Mesodermal cell (in vitro differentiated cells): Measurements from ENCODE around the gene COQ10B. TPM values are rescaled to one million over a fixed set of nuclear protein-coding genes. Genes with fewer than 3 reads are reported as not detected.

ENCODE experiments used
- H3K27ac ChIP-seq: 2 replicates; pipeline ENCODE4 v1.7.0; 2013; ENCODE audit warnings: mild to moderate bottlenecking, low read depth, low read length, moderate library complexity; ENCODE audit not compliant: severe bottlenecking
- H3K36me3 ChIP-seq: 2 replicates; pipeline ENCODE4 v1.7.1; 2013; ENCODE audit warnings: mild to moderate bottlenecking, low read length, moderate library complexity; ENCODE audit not compliant: control insufficient read depth, insufficient read depth
- H3K4me1 ChIP-seq: one replicate; pipeline ENCODE4 v1.7.1; 2013; ENCODE audit warnings: mild to moderate bottlenecking, low read length; ENCODE audit not compliant: insufficient read depth, control insufficient read depth, poor library complexity, severe bottlenecking
- H3K4me3 ChIP-seq: 2 replicates; pipeline ENCODE4 v1.7.0; 2013; ENCODE audit warnings: low read length, control low read depth, mild to moderate bottlenecking; ENCODE audit not compliant: insufficient read depth, poor library complexity, severe bottlenecking; ENCODE audit errors: extremely low read depth
- H3K9me3 ChIP-seq: 2 replicates; pipeline ENCODE4 v1.7.1; 2013; ENCODE audit warnings: mild to moderate bottlenecking, low read length, moderate library complexity; ENCODE audit not compliant: control insufficient read depth
- WGBS, 2 experiments: methylation state at CpG; one replicate each; pipeline ENCODE4 v1.1.5; 2013; ENCODE audit warnings: missing lambda C conversion rate in 2 of 2; ENCODE audit not compliant: insufficient coverage in 2 of 2; 5-methylcytosine and 5-hydroxymethylcytosine counted together
- polyA plus RNA-seq, 2 experiments: library from polyadenylated mRNA; stranded (reverse); fragments of 50-300 nt; gene quantifications; one replicate each; pipeline ENCODE4 v1.2.3, GENCODE V29; 2013

COQ10B gene
- 28.9 TPM for polyA plus RNA-seq (2013, experiment 1 of 2)
- 28.0 TPM for polyA plus RNA-seq (2013, experiment 2 of 2)

DNA sequence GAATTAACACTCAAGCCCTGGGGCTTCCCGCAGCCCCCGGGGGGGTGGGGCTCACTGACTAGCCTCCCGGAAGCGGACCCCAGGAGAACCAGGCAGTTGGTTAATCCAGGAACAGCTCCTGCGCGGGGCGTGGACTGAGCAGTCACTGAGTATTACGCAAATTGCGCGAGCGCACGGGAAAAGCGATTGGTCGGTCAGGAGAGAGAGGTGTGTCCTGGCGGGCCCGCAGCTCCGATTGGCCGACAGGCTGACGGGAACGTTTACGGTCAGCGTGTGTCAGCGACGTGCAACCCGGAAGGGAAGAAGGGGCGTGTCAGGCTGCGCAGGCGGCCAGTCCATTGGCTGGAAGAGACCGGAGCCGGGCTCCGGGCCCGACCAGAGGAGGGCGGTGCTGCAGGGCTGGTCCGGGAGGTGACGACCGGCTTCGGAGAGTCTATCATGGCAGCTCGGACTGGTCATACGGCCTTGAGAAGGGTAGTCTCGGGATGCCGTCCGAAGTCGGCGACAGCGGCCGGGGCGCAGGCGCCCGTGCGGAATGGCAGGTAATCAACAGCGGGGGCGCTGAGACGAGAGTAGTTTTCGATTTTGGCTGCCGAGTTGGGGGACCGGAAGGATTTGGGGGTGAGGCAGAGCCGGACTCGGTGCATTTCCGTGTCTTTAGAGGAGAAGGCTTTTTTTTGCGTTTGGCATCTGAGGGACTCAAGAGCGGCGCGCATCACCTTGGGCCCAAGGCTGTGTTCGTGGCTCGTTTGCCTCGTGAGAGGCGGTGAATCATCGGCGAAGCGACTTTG lies at the start of gene COQ10B:
Gene COQ10B (plus strand): TSS at position 430 of the 791 bp plus-strand sequence. CDS start 9 bp downstream, at position 439.
- WGBS, 2 experiments = 0% methylated on average over 56 to 70 of the region's 70 CpGs

DNA sequence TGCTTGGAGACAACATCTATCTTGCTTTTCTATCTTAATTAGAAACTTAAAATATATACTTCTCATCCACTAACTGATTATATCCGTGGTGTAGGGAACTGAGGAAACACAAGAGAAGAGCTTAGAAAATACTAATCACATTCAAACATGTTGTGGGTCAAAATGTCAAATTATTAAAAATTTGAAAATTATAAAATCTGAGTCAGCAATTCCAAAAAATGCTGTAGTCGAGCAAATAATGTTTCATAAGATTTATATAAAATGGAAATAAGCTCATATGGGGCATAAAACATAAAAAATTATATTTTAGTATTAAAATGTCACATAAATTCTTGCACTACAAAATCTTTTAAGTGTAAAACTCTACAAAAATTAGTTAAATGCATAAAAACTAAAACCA lies 47.8 kb upstream of the COQ10B start:
- H3K36me3 ChIP-seq = peaks cover 95% of the 10 kb centered on the region

More for the DNA sequence above, at the start of gene COQ10B:
- H3K36me3 ChIP-seq = peaks cover 9% of the 10 kb centered on the region
- H3K4me1 ChIP-seq = peaks cover 9% of the 10 kb centered on the region
- H3K27ac ChIP-seq = peak within 1 kb of the TSS; percentile 100
- peak within 1 kb of the TSS; percentile 90 for H3K4me3 ChIP-seq
- no peaks in the 10 kb centered on the region for H3K9me3 ChIP-seq

GRCh38 chr2:197414039-197414438 lies 39.3 kb upstream of the COQ10B start:
- Histone ChIP-seq H3K36me3 (peaks cover 100% of the 10 kb centered on the region), H3K9me3 (no peaks in the 10 kb centered on the region), H3K27ac (no peak overlapping the region), H3K4me3 (no peak overlapping the region), H3K4me1 (no peaks in the 10 kb centered on the region)
- 96 to 100% methylated on average over 3 to 4 of the region's 5 CpGs for WGBS, 2 experiments

More for the DNA sequence above, 47.8 kb upstream of the COQ10B start:
- Histone ChIP-seq H3K27ac (no peak overlapping the region), H3K9me3 (no peaks in the 10 kb centered on the region), H3K4me1 (no peaks in the 10 kb centered on the region), H3K4me3 (no peak overlapping the region)
- no CpG with 5 or more reads among the region's 2 CpGs for WGBS, 2 experiments

- Histone ChIP-seq H3K9me3 (no peaks in the 10 kb centered on the region), H3K27ac (no peak overlapping the region), H3K4me3 (no peak overlapping the region), H3K4me1 (no peaks in the 10 kb centered on the region), H3K36me3 (peaks cover 100% of the 10 kb centered on the region)
- 93 to 100% methylated on average over 2 of the region's 2 CpGs for WGBS, 2 experiments
These were observed 38.8 kb upstream of the COQ10B start for GRCh38 chr2:197414515-197414914.

- H3K4me1 ChIP-seq = no peaks in the 10 kb centered on the region
- no peak overlapping the region for H3K27ac ChIP-seq
- H3K4me3 ChIP-seq = no peak overlapping the region
- H3K9me3 ChIP-seq = no peaks in the 10 kb centered on the region
- peaks cover 99% of the 10 kb centered on the region for H3K36me3 ChIP-seq
- 86% methylated on average over 1 of the region's 1 CpG; no CpG with 5 or more reads in 1 of the 2 experiments for WGBS, 2 experiments
These were observed 37.1 kb upstream of the COQ10B start for GRCh38 chr2:197416268-197416667.

DNA sequence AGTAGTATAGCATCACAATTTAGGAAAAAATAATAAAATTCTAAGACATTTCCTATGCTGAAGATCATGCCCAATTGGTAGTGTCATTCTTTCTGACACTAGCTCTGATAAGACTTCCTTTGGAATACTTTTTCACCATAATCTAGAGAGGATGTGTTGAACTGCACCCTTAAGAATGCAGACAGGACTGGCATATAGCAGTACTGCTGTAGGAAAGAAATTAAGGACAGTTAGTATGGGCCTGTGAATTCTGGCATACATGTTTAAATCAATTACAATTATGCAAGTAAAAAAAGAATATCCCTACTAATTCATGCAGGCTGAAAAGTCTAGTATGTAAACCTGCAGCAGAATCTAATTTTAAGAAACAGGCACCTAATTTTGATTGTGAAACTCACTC lies 33.9 kb upstream of the COQ10B start:
- Histone ChIP-seq H3K36me3 (peaks cover 98% of the 10 kb centered on the region), H3K9me3 (no peaks in the 10 kb centered on the region)

DNA sequence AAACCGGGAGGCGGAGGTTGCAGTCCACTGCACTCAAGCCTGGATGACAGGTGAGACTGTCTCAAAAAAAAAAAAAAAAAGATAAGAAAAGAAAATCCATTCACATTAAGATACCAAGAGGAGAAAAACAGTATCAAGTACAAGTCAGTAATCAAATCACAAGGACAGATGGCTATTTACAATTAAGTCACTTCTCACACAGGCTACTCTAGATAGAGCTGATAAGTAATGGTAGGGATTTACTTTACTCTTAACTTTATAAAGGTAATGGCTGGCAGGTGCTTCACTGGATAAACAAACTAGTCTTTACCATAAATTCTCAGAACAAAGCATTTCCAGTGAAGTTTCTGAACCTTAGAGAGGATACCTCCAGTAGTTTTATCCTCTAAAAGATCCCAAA lies 30.0 kb upstream of the COQ10B start:
- Histone ChIP-seq H3K36me3 (peaks cover 75% of the 10 kb centered on the region), H3K4me3 (no peak overlapping the region), H3K4me1 (peaks cover 5% of the 10 kb centered on the region), H3K27ac (no peak overlapping the region), H3K9me3 (no peaks in the 10 kb centered on the region)
- 100% methylated on average over 2 of the region's 2 CpGs for WGBS, 2 experiments

More for the DNA sequence above, 33.9 kb upstream of the COQ10B start:
- H3K4me3 ChIP-seq = no peak overlapping the region
- no peak overlapping the region for H3K27ac ChIP-seq
- no peaks in the 10 kb centered on the region for H3K4me1 ChIP-seq

DNA sequence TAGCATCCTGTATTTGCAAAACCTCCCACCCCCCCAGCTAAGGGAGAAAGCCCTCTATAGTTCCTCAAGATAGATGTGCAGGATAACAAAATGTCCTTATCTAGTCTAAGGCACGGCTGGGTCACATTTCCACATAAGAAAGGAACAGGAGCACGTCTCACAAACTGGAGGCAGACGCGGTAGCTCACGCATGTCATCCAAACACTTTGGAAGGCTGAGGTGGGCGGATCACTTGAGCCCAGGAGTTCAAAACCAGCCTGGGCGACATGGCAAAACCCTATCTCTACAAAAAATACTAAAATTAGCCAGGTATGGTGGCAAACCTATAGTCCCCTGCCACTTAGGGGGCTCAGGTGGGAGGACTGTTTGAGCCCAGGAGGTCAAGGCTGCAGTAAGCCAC lies 27.8 kb upstream of the COQ10B start:
- Histone ChIP-seq H3K9me3 (no peaks in the 10 kb centered on the region), H3K4me3 (no peak overlapping the region), H3K36me3 (peaks cover 71% of the 10 kb centered on the region), H3K4me1 (peaks cover 5% of the 10 kb centered on the region), H3K27ac (no peak overlapping the region)
- WGBS, 2 experiments = 87 to 92% methylated on average over 2 to 6 of the region's 7 CpGs

DNA sequence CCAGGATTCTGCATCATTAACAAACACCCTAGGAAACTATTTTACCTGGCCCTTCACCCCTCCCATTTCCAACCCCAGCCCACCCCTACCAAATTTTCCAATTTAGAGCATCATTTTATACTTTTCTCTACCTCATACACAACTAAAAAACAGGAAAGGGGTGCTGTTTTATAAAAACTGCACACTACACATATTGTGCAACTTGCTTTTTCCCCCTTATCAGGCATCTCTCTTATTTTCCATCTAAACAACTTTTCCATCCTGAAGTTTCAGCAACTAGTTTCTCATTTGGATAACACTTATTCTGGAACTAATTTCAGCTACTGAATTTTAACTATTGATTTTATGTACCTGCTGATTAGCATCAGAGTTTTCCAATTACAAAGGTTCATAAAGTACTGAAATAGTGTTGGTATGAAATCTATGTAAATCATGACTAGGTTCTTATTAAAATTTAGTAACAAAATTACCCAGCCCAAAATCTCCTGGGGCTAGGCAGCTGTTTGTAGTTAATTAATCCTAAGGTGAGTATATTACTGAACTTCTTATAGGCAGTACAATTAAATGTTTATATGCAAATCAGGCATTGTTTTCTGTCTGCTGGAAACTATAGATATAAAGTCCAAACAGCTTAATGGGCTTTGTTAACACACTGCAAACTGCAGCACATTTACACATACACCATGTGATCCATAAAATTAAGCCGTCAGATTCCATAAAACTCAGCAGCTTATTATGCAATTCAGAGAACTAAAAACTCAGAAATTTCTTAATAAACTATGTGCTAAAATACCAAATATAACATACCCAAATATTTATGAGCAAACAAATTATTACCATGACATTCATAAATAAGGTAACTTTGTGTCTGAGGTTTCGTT lies 26.4 kb upstream of the COQ10B start:
- 100% methylated on average over 1 of the region's 2 CpGs; no CpG with 5 or more reads in 1 of the 2 experiments for WGBS, 2 experiments
- H3K9me3 ChIP-seq = no peaks in the 10 kb centered on the region
- no peak overlapping the region for H3K27ac ChIP-seq

DNA sequence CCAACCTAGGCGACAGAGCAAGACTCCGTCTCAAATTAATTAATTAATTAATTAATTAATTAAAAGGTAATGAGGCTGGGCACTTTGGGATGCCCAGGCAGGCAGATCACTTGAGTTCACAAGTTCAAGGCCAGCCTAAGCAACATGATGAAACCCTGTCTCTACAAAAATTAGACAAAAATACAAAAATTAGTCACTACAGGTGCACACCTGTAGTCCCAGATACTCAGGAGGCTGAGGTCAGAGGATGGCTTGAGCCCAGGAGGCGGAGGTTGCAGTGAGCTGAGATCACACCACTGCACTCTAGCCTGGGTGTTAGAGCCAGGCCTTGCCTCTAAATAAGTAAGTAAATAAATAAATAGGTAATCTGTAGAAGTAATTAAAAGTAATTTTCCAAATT lies 25.4 kb upstream of the COQ10B start:
- Histone ChIP-seq H3K4me3 (no peak overlapping the region), H3K4me1 (peaks cover 15% of the 10 kb centered on the region), H3K36me3 (peaks cover 67% of the 10 kb centered on the region), H3K27ac (no peak overlapping the region), H3K9me3 (no peaks in the 10 kb centered on the region)
- no CpG with 5 or more reads among the region's 3 CpGs for WGBS, 2 experiments

More for the DNA sequence above, 26.4 kb upstream of the COQ10B start:
- Histone ChIP-seq H3K4me1 (peaks cover 12% of the 10 kb centered on the region), H3K36me3 (peaks cover 71% of the 10 kb centered on the region), H3K4me3 (no peak overlapping the region)
